ENCODE results near the gene ZNF786. TPM values are rescaled to one million over a fixed set of nuclear protein-coding genes. Genes with fewer than 3 reads are reported as not detected.

The ZNF786 gene, protein sequence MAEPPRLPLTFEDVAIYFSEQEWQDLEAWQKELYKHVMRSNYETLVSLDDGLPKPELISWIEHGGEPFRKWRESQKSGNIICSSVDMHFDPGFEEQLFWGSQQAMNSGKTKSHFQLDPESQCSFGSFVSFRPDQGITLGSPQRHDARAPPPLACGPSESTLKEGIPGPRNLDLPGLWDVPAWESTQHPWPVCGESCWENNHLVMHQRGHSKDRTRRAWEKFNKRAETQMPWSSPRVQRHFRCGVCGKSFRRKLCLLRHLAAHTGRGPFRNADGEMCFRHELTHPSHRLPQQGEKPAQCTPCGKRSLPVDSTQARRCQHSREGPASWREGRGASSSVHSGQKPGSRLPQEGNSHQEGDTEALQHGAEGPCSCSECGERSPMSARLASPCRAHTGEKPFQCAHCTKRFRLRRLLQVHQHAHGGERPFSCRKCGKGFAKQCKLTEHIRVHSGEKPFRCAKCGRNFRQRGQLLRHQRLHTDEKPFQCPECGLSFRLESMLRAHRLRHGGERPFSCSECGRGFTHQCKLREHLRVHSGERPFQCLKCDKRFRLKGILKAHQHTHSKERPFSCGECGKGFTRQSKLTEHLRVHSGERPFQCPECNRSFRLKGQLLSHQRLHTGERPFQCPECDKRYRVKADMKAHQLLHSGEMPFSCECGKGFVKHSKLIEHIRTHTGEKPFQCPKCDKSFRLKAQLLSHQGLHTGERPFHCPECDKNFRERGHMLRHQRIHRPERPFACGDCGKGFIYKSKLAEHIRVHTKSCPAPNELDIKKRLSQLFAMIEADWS
- 1 to 10 TPM; 3.1 to 3.7 TPM for total RNA-seq

DNA sequence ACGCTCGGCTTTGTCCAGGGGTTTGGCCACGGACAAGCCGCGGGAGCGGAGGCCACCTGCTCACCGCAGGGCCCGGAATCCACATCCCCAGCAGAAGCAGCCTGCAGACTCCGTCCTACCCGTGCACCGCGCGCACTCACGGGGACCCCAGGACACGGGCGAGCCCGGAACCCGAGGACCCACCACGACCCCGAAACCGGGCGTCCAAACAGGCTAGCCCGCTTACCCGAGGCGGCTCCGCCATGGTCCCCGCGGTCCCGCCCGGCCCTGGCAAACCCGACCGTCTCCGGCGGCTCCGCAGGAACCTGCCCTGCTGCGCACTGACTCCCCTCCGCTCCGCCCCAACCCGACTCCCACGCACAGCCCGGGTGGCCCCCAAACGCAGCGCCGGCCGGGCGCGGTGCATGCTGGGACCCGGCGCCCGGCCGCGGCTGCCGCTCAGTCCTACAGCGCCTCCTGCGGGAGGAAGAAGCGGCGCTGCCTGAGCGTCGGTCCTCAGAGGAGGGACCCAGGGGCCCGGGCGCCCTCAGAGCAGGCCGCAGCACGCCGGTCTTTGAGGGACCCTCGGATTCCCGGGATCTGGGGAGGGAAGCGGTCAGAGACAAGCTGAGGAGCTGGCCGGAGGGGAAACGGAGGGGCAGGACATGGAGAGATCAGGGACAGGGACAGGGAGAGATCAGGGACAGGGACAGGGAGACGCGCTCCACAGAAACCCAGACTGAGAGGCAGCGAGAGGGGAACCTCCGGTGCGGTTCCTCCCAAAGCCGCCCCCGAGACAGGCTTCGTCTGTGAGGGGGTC is at the start of gene ZNF786:
TSS of gene ZNF786 (minus strand) at position 322 of the 799 bp plus-strand sequence. CDS start at position 244, 78 bp downstream.
- TF ChIP-seq, protein P1, sequence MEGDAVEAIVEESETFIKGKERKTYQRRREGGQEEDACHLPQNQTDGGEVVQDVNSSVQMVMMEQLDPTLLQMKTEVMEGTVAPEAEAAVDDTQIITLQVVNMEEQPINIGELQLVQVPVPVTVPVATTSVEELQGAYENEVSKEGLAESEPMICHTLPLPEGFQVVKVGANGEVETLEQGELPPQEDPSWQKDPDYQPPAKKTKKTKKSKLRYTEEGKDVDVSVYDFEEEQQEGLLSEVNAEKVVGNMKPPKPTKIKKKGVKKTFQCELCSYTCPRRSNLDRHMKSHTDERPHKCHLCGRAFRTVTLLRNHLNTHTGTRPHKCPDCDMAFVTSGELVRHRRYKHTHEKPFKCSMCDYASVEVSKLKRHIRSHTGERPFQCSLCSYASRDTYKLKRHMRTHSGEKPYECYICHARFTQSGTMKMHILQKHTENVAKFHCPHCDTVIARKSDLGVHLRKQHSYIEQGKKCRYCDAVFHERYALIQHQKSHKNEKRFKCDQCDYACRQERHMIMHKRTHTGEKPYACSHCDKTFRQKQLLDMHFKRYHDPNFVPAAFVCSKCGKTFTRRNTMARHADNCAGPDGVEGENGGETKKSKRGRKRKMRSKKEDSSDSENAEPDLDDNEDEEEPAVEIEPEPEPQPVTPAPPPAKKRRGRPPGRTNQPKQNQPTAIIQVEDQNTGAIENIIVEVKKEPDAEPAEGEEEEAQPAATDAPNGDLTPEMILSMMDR (IDR thresholded peaks at IDR 0.05), result peak; percentile 88 to 98
- no peaks in the 10 kb centered on the region for H3K9me3 ChIP-seq
- H3K4me3 ChIP-seq, result peak within 1 kb of the TSS; percentile 69 to 94
- H3K4me1 ChIP-seq, result peaks cover 0 to 16% of the 10 kb centered on the region in 2 donors
- H3K27ac ChIP-seq, result peak within 1 kb of the TSS; percentile 94 to 99
- peak; percentile 79 for DNase-seq (ENCODE audit: low spot score)
- H3K36me3 ChIP-seq, result no peaks in the 10 kb centered on the region
- H3K27me3 ChIP-seq, result no peaks in the 10 kb centered on the region

DNA sequence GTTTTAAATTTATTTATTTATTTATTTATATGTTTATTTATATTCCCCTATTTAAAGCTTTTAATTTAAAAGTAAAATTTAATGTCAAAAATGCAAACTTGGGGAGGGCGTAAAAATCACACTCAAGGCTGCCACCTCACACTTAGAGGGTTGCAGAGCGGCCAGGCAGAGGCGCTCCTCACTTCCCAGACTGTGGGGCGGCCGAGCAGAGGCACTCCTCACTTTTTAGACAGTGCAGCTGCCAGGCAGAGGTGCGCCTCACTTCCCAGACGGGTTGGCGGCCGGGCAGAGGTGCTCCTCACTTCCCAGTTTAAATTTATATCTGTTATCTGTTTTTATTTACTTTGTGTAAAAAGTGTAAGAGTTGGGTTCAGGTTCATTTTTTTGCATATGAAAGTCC is 45.6 kb upstream of the ZNF786 start:
- TF ChIP-seq, protein P1 (IDR thresholded peaks at IDR 0.05), result no peak
- no peaks in the 10 kb centered on the region for H3K27me3 ChIP-seq
- no peaks in the 10 kb centered on the region for H3K36me3 ChIP-seq
- peaks cover 0 to 3% of the 10 kb centered on the region in 2 donors for H3K9me3 ChIP-seq
- H3K4me1 ChIP-seq, result no peaks in the 10 kb centered on the region
- H3K4me3 ChIP-seq, result no peak overlapping the region
- DNase-seq (ENCODE audit: low spot score), result no peak
- H3K27ac ChIP-seq, result no peak overlapping the region

DNA sequence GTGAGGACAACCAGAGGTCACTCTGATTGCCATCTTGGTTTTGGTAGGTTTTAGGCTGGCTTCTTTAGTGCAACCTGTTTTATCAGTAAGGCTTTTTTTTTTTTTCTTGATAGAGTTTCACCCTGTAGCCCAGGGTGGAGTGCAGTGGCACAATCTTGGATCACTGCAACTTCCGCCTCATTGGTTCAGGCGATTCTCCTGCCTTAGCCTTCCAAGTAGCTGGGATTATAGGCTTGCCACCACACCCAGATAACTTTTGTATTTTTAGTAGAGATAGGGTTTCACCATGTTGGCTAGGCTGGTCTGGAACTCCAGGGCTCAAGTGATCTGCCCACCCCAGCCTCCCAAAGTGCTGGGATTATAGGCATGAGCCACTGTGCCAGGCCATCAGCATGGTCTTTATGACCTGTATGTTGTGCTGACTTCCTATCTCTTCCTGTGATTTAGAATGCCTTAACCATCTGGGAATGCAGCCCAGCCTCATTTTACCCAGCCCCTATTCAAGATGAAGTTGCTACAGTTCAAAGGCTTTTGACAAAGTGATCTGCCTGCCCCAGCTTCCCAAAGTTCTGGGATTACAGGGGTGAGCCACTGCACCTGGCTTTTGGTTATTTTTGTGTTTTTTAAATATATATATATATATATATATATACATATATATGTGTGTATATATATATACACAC is 42.7 kb upstream of the ZNF786 start:
- Histone ChIP-seq H3K9me3 (peaks cover 0 to 11% of the 10 kb centered on the region in 2 donors), H3K4me1 (peaks cover 0 to 2% of the 10 kb centered on the region in 2 donors), H3K27ac (no peak overlapping the region), H3K27me3 (no peaks in the 10 kb centered on the region), H3K4me3 (no peak overlapping the region), H3K36me3 (peaks cover 9% of the 10 kb centered on the region)
- TF ChIP-seq, protein P1 (IDR thresholded peaks at IDR 0.05), result no peak
- DNase-seq (ENCODE audit: low spot score), result no peak

DNA sequence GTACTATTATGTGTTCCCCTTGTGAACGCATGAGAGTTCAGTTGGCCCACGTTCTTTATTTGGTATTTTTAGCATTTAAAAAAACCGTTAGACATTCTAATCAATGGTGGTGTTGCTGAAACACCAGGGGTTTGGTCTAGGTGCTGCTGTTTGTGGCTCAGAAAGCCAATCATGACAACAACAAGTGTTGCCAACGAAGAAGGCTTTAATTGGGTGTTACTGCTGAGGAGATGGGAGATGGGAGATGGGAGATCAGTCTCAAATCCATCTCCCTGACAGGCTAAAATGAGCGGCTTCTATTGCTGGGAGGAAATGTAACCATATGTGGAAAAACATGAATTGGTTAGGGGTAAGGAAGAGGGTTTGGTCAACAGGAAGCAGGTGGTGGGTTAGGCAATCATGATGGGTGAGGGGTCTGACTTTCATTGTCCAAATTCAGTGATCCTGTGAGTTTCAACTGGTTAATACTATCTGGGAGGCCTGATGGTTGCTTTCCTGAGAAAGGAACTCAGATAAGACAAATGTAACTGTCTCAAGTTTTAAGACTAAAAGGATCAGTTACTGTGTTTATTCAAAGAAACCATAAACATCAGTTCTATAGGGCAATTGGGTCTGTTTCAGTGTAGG is 40.2 kb upstream of the ZNF786 start:
- Histone ChIP-seq H3K4me1 (peaks cover 0 to 8% of the 10 kb centered on the region in 2 donors), H3K4me3 (no peak overlapping the region), H3K36me3 (peaks cover 9% of the 10 kb centered on the region), H3K27me3 (no peaks in the 10 kb centered on the region), H3K27ac (no peak overlapping the region), H3K9me3 (peaks cover 0 to 11% of the 10 kb centered on the region in 2 donors)
- TF ChIP-seq, protein P1 (IDR thresholded peaks at IDR 0.05), result no peak
- no peak for DNase-seq (ENCODE audit: low spot score)
